ENCODE measurements around the gene LRRC18.

The LRRC18 gene

GRCh38 chr10:48941427-48942075, 1.9 kb upstream of the LRRC18 start (continued):
- TF ChIP-seq ZBTB10 (tag by site-specific recombination; IDR thresholded peaks at IDR 0.05) (no peak), ZNF501 (tag by site-specific recombination; IDR thresholded peaks at IDR 0.05) (no peak), ZFP3 (tag by site-specific recombination; IDR thresholded peaks at IDR 0.05; ENCODE audit: low read depth) (no peak)

- TF ChIP-seq ZNF514 (tag by site-specific recombination; IDR thresholded peaks at IDR 0.05) (no peak), ZIC2 (tag by site-specific recombination; IDR thresholded peaks at IDR 0.05) (no peak), ZNF677 (tag by site-specific recombination; IDR thresholded peaks at IDR 0.05) (no peak), ZNF138 (tag by site-specific recombination; IDR thresholded peaks at IDR 0.05; ENCODE audit: borderline replicate concordance) (no peak), ZNF174 (tag by site-specific recombination; IDR thresholded peaks at IDR 0.05) (no peak), ZNF248 (tag by site-specific recombination; IDR thresholded peaks at IDR 0.05) (no peak), ZNF555 (tag by site-specific recombination; conservative IDR thresholded peaks at IDR 0.05) (no peak), ZNF311 (tag by site-specific recombination; IDR thresholded peaks at IDR 0.05; ENCODE audit: borderline replicate concordance) (no peak)
- H3K9me3 ChIP-seq (ENCODE audit: control insufficient read depth, insufficient read depth, low read depth, low read length) = no peaks in the 10 kb centered on the region
- no peaks in the 10 kb centered on the region for H3K4me1 ChIP-seq (ENCODE audit: control insufficient read depth, insufficient read depth, low read length)
- ChIA-PET POLR2A (no interaction called here), CTCF (no interaction called here)
- no peak overlapping the region for H3K4me3 ChIP-seq (ENCODE audit: low read depth, low read length)
- no peak overlapping the region for H3K27ac ChIP-seq (ENCODE audit: extremely low read depth, low read depth, low read length)
- no peaks in the 10 kb centered on the region for H3K36me3 ChIP-seq (ENCODE audit: control insufficient read depth in 2 of 2, insufficient read depth in 1 of 2, low read length in 2 of 2)
These were observed 1.3 kb upstream of the LRRC18 start for GRCh38 chr10:48940958-48941357.

- Histone ChIP-seq H3K4me3 (ENCODE audit: low read depth, low read length) (no peak overlapping the region), H3K36me3 (ENCODE audit: control insufficient read depth in 2 of 2, insufficient read depth in 1 of 2, low read length in 2 of 2) (no peaks in the 10 kb centered on the region), H3K9me3 (ENCODE audit: control insufficient read depth, insufficient read depth, low read depth, low read length) (no peaks in the 10 kb centered on the region), H3K27ac (ENCODE audit: extremely low read depth, low read depth, low read length) (no peak overlapping the region), H3K4me1 (ENCODE audit: control insufficient read depth, insufficient read depth, low read length) (no peaks in the 10 kb centered on the region)
- CTCF ChIA-PET = no interaction called here
- TF ChIP-seq ZNF391 (tag by site-specific recombination; IDR thresholded peaks at IDR 0.05; ENCODE audit: borderline replicate concordance, low read depth) (no peak), ZNF248 (tag by site-specific recombination; IDR thresholded peaks at IDR 0.05) (no peak), REPIN1 (tag by site-specific recombination; IDR thresholded peaks at IDR 0.05; ENCODE audit: low read depth) (no peak), TCF7L2 (IDR thresholded peaks at IDR 0.05; ENCODE audit: borderline replicate concordance, low read depth, low read length) (no peak), ZNF341 (tag by site-specific recombination; IDR thresholded peaks at IDR 0.05; ENCODE audit: low read depth) (no peak), ZNF174 (tag by site-specific recombination; IDR thresholded peaks at IDR 0.05) (no peak), ZNF239 (tag by site-specific recombination; IDR thresholded peaks at IDR 0.05) (no peak), ZNF530 (tag by site-specific recombination; IDR thresholded peaks at IDR 0.05; ENCODE audit: low read depth) (no peak), ZNF211 (tag by site-specific recombination; IDR thresholded peaks at IDR 0.05; ENCODE audit: low read depth) (no peak), KLF7 (tag by site-specific recombination; IDR thresholded peaks at IDR 0.05; ENCODE audit: borderline replicate concordance) (no peak), ZNF184 (tag by site-specific recombination; IDR thresholded peaks at IDR 0.05) (no peak)
- POLR2A ChIA-PET = no interaction called here
These were observed 732 bp upstream of the LRRC18 start for GRCh38 chr10:48940372-48940771.

Measured in HEK293 (cell line).